Neural cell (in vitro differentiated cells): ENCODE measurements around the gene MMS19. TPM values are rescaled to one million over a fixed set of nuclear protein-coding genes. Genes with fewer than 3 reads are reported as not detected.
A peak's percentile ranks its signal among the peaks of the same experiment; 100 is the strongest.

ENCODE experiments used
- H2AFZ ChIP-seq: fragments of 200-600, 300-800 bp; sonication (generic), shearing (Covaris generic); 2 replicates; pipeline ENCODE4 v1.6.0; 2014; ENCODE audit warnings: low read depth, mild to moderate bottlenecking, antibody characterized with exemption, low read length, moderate library complexity
- H3F3A ChIP-seq: fragments of 200-600 bp; shearing (Covaris generic); 2 replicates; pipeline ENCODE4 v1.6.1; 2016; ENCODE audit warnings: mild to moderate bottlenecking, moderate library complexity, mixed read lengths, antibody characterized with exemption, low read length; ENCODE audit not compliant: insufficient read depth, poor library complexity, severe bottlenecking
- H3K27ac ChIP-seq: fragments of 200-600, 300-800 bp; sonication (generic), shearing (Covaris generic); 2 replicates; pipeline ENCODE4 v1.5.1; 2014; ENCODE audit warnings: mild to moderate bottlenecking, low read length, moderate library complexity
- H3K27me3 ChIP-seq: fragments of 300-800, 200-600 bp; sonication (generic), shearing (Covaris generic); 2 replicates; pipeline ENCODE4 v1.6.0; 2014; ENCODE audit warnings: mild to moderate bottlenecking, low read depth, low read length, moderate library complexity; ENCODE audit not compliant: insufficient read depth
- H3K36me3 ChIP-seq: fragments of 300-800, 200-600 bp; sonication (generic), shearing (Covaris generic); 2 replicates; pipeline ENCODE4 v1.5.1; 2014; ENCODE audit warnings: mild to moderate bottlenecking, antibody characterized with exemption, low read length, moderate library complexity; ENCODE audit not compliant: insufficient read depth
- H3K4me2 ChIP-seq: fragments of 300-800, 200-600 bp; sonication (generic), shearing (Covaris generic); 2 replicates; pipeline ENCODE4 v1.6.0; 2014; ENCODE audit warnings: mild to moderate bottlenecking, low read length
- H3K4me3 ChIP-seq: fragments of 300-800, 200-600 bp; sonication (generic), shearing (Covaris generic); 2 replicates; pipeline ENCODE4 v1.5.1; 2014; ENCODE audit warnings: mild to moderate bottlenecking, low read length, moderate library complexity
- H3K79me2 ChIP-seq: fragments of 200-600 bp; shearing (Covaris generic); replicated peaks from 2 replicates; pipeline ENCODE4 v1.6.0; 2014; ENCODE audit warnings: mild to moderate bottlenecking, low read length, moderate library complexity; ENCODE audit not compliant: insufficient read depth
- H3K9ac ChIP-seq: fragments of 300-800, 200-600 bp; sonication (generic), shearing (Covaris generic); 2 replicates; pipeline ENCODE4 v1.6.1; 2016; ENCODE audit warnings: mild to moderate bottlenecking, low read length, mixed read lengths
- H3K9me2 ChIP-seq: fragments of 200-600 bp; shearing (Covaris generic); 2 replicates; pipeline ENCODE4 v1.6.1; 2016; ENCODE audit warnings: mild to moderate bottlenecking, low read length, mixed read lengths; ENCODE audit not compliant: insufficient read depth
- H3K9me3 ChIP-seq: fragments of 200-600, 300-800 bp; sonication (generic), shearing (Covaris generic); 2 replicates; pipeline ENCODE4 v1.6.1; 2016; ENCODE audit warnings: mild to moderate bottlenecking, mixed run types, low read length, moderate library complexity, mixed read lengths
- H4K20me1 ChIP-seq: fragments of 200-600 bp; shearing (Covaris generic); 2 replicates; pipeline ENCODE4 v1.6.1; 2016; ENCODE audit warnings: mild to moderate bottlenecking, mixed run types; ENCODE audit not compliant: insufficient read depth
- CTCF ChIP-seq: fragments of 450-650 bp; IDR thresholded peaks from 2 replicates; pipeline ENCODE4 v1.5.1; 2014; ENCODE audit warnings: antibody characterized with exemption, mild to moderate bottlenecking, moderate library complexity; ENCODE audit not compliant: poor library complexity, severe bottlenecking
- EP300 ChIP-seq: fragments of 450-650 bp; conservative IDR thresholded peaks from 2 replicates; pipeline ENCODE4 v1.6.1; 2014; ENCODE audit warnings: antibody characterized with exemption, mild to moderate bottlenecking, moderate library complexity; ENCODE audit not compliant: poor library complexity, severe bottlenecking
- EZH2 ChIP-seq: fragments of 200-600, 300-800 bp; shearing (Covaris generic), sonication (generic); IDR thresholded peaks from 2 replicates; pipeline ENCODE4 v1.6.1; 2014; ENCODE audit warnings: antibody characterized with exemption, low read length, borderline replicate concordance, mild to moderate bottlenecking; ENCODE audit not compliant: insufficient read depth, poor library complexity, severe bottlenecking
- REST ChIP-seq: IDR thresholded peaks from 2 replicates; pipeline ENCODE4 v1.6.1; 2012; ENCODE audit warnings: borderline replicate concordance
- SMC3 ChIP-seq: fragments of 450-650 bp; conservative IDR thresholded peaks from 2 replicates; pipeline ENCODE4 v1.6.1; 2014; ENCODE audit warnings: antibody characterized with exemption, mild to moderate bottlenecking, moderate library complexity; ENCODE audit not compliant: poor library complexity
- TAF1 ChIP-seq: IDR thresholded peaks from 2 replicates; pipeline ENCODE4 v1.6.1; 2012; ENCODE audit warnings: low read depth
- polyA plus RNA-seq: library from polyadenylated mRNA; depleted of rRNA; stranded (reverse); fragments of >200 nt; gene quantifications from 2 replicates; pipeline ENCODE4 v1.2.3, GENCODE V29; 2014

The MMS19 gene
- polyA plus RNA-seq, 1 donor from 2014 or later: 54.1 TPM

- TF ChIP-seq EP300 (no peak), EZH2 (no peak), CTCF (peak; percentile 2), SMC3 (no peak)
- Histone ChIP-seq H3K9me3 (no peaks in the 10 kb centered on the region), H3K4me3 (peak overlapping the region; percentile 98), H3K9ac (peak overlapping the region; percentile 82), H3K79me2 (peaks cover 22% of the 10 kb centered on the region), H3K4me2 (peak overlapping the region; percentile 68), H3K27me3 (peaks cover 36% of the 10 kb centered on the region), H3K36me3 (no peaks in the 10 kb centered on the region), H3K9me2 (no peaks in the 10 kb centered on the region), H3K27ac (no peak overlapping the region), H4K20me1 (no peaks in the 10 kb centered on the region), H2AFZ (no peak overlapping the region), H3F3A (peaks cover 5% of the 10 kb centered on the region)
Observed at GRCh38 chr10:97499561-97500296, 1.5 kb upstream of the MMS19 start.

GRCh38 chr10:97498841-97499560, 779 bp upstream of the MMS19 start, which contains the start of gene UBTD1:
Gene UBTD1, plus strand, starts transcription at chr10:97498924. Its CDS starts 280 bp downstream, at chr10:97499204.
- TF ChIP-seq CTCF: peak; percentile 19
- TF ChIP-seq SMC3: peak; percentile 7
- no peak for TF ChIP-seq TAF1
- TF ChIP-seq REST: no peak
- no peaks in the 10 kb centered on the region for H4K20me1 ChIP-seq
- peak within 1 kb of the TSS; percentile 96 for H3K4me2 ChIP-seq
- H3K9me3 ChIP-seq: no peaks in the 10 kb centered on the region
- H3K9me2 ChIP-seq: no peaks in the 10 kb centered on the region
- H3F3A ChIP-seq: peaks cover 5% of the 10 kb centered on the region
- H3K4me3 ChIP-seq: peak within 1 kb of the TSS; percentile 98
- H3K36me3 ChIP-seq: no peaks in the 10 kb centered on the region
- H3K9ac ChIP-seq: peak within 1 kb of the TSS; percentile 82
- peaks cover 22% of the 10 kb centered on the region for H3K79me2 ChIP-seq
- peak within 1 kb of the TSS; percentile 92 for H2AFZ ChIP-seq
- H3K27me3 ChIP-seq: peaks cover 36% of the 10 kb centered on the region
- H3K27ac ChIP-seq: peak within 1 kb of the TSS; percentile 66
